Lung microvascular endothelial cell (primary cell): ENCODE measurements around the gene CDV3. TPM values are rescaled to one million over a fixed set of nuclear protein-coding genes. Genes with fewer than 3 reads are reported as not detected.
"Not testable (repeated sequence)": the region's sequence is repeated elsewhere in the genome, so short reads cannot be mapped to it uniquely, and the experiment has no call there.

Source experiments
- DNase-seq, 2 donors: peaks; one replicate each; pipeline versions ENCODE4 v3.0.0 to v3.0.0-alpha.2; 2010; ENCODE audit warnings: low read depth in 2 of 2
- total RNA-seq: library from RNA; depleted of rRNA; stranded (reverse); fragments of >200 nt; gene quantifications from 2 replicates; pipeline ENCODE4 v1.2.1, GENCODE V29; 2014

The CDV3 gene
- total RNA-seq: 141 and 168 TPM in 2 replicates

DNA sequence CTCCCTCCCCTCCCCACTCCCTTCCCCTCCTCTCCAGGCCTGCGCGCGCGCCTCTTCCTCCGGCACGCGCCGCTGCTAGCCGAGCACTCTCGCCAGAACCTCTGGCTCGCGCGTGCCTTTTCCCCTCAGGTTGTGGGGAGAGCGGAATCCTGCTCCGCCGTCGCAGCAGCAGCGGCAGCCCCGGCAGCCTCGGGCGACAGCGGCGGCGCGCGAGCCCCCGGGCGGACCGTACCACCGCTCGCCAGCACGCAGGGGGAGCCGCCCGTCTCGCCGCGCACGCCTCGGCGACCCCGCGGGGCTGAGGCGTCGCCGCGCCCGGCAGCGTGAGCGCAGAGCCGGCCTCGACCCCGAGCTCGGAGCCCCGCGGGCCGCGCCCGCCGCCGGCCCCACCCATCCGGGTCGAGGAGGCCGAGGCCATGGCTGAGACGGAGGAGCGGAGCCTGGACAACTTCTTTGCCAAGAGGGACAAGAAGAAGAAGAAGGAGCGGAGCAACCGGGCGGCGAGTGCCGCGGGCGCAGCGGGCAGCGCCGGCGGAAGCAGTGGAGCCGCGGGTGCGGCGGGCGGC lies at the start of gene CDV3:
Gene CDV3, plus strand, starts transcription at position 58 of the 566 bp plus-strand sequence. Its CDS starts 359 bp downstream, at position 417.
- no peak for DNase-seq

- DNase-seq: peak in 1 of 2 donors; percentile 30
These were observed 49.7 kb upstream of the CDV3 start for GRCh38 chr3:133523758-133524157.

- peak in 1 of 2 donors; percentile 53 for DNase-seq
These were observed 48.1 kb upstream of the CDV3 start for GRCh38 chr3:133525435-133525834.

DNA sequence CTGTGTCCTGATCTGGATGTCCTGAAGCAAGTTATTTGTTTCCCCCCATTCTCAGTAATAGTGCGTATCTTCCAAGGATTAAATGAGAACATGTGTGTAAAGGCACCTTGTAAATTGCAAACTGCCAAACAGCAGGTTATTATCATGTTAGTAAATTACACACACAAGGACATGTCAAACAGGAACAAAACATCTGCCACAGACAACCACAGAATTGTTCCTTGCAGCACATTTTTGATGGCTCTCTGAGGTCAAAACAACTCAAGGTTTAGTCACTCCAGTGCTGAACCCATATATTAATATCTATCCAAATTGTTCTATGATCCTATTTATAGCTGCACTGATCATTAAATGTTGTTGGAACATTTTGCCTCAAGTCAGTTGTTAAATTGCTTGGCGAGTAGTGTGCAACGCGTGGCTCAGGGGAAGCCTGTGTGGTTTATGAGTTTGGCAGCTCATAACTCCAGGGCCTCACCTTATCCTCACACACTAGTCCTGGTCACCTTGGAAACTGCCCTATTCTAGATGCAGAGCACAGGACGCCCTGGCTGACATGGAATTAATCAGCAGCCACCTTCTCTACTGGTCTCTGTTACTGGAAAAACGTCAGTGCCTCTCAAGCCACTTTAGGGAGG lies 46.3 kb upstream of the CDV3 start:
- no peak for DNase-seq

- DNase-seq: no peak
These were observed 43.7 kb upstream of the CDV3 start for GRCh38 chr3:133529809-133530208.

DNA sequence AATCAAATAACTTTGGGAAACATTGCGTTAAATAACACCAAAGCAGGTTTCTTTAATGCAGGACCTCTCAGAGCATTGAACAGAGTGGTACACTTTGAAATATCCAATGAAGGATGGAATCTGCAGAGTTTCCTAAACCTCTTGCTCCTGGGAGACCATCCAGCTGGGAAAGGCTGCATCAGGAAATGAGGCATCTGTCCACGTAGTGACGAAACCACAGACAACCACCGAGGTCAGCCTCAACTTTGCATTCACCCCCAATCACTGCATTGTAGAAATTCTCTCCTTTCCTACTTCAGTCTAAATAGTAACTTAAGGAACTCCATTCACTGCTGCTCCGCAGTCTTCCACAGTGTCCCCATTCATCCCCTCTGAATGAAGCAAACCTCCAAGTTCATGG lies 41.5 kb upstream of the CDV3 start:
- DNase-seq: peak; percentile 62 to 92

GRCh38 chr3:133532951-133533350 lies 40.5 kb upstream of the CDV3 start:
- no peak for DNase-seq

DNA sequence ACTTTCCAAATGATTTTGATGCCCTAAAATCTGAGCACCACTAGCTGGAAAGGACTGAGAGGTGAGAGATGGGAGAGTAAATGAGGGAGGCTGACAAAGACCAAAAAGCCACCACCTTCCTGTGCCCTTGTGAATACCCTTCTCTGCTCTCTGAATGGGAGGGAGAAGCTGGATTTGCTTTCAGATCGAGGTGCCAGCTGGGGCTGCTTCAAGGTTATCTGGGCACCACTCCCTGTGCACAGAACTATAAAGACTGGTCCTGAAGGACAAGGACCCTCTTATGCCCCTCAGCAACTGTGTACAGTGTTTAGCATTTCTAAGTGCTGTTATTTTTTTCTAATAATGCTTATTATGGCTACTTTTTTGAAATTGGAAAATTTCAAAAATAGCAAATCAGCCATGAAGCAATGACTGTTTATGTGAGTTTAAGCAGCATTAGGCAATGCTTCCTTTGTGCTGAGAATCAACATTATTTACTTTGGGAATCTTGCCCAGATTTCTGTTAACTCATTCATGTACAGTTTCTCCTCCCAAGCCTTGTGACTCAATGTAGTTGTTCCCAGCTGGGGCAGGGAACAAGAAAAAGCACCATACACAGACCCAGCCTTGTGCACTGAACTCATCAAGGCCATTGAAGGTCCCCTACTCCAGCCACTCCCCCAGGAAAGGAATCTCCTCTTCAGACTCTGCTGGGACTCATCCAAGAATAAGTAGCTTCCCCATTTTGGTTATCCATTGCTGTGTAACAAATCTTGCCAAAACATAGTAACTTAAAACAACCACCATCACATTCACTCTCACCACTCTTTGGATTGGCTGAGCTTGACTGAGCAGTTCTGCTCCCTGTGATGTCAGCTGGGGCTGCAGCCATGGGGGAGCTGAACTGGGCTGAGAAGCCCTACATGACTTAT lies 37.3 kb upstream of the CDV3 start:
- peak; percentile 74 to 89 for DNase-seq

DNA sequence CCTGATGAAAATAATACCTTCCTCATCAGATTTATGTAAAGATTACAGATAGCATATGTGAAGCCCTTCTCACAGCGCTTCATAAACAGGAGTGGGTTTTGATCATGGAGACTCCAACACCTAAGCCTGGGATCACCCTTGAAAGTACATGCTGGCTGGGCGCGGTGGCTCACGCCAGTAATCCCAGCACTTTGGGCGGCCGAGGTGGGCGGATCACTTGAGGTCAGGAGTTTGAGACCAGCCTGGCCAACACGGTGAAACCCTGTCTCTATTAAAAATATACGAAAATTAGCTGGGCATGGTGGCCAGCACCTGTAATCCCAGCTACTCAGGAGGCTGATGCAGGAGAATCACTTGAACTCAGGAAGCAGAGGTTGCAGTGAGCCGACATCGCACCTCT lies 36.4 kb upstream of the CDV3 start:
- not testable (repeated sequence) for DNase-seq

- no peak for DNase-seq
These were observed 35.3 kb upstream of the CDV3 start for GRCh38 chr3:133538154-133538553.

GRCh38 chr3:133540896-133541674 lies 32.4 kb upstream of the CDV3 start:
- DNase-seq: peak; percentile 38 to 96

GRCh38 chr3:133542871-133543270 lies 30.6 kb upstream of the CDV3 start:
- no peak for DNase-seq

DNA sequence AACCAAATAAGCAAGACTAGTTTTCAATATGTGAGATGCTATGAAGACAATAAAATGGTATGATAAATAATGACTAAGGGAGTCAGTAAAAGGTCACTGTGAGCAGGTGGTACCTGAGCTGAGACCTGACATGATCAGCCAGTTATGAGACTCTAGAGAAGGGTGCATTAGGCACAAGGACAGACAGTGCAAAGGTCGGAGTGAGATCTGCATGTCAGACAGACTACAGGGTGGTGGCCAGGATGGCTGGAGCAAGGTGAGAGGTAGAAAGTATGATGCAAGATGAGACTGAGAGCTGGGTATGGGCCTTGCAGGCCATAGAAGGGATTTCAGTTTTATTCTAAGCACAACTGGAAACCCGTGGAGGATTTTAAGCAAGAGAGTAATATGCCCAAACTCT lies 28.5 kb upstream of the CDV3 start:
- not testable (repeated sequence) for DNase-seq

GRCh38 chr3:133547432-133548041 lies 25.9 kb upstream of the CDV3 start:
- no peak for DNase-seq

- no peak for DNase-seq
These were observed 25.4 kb upstream of the CDV3 start for GRCh38 chr3:133548090-133548489.

DNA sequence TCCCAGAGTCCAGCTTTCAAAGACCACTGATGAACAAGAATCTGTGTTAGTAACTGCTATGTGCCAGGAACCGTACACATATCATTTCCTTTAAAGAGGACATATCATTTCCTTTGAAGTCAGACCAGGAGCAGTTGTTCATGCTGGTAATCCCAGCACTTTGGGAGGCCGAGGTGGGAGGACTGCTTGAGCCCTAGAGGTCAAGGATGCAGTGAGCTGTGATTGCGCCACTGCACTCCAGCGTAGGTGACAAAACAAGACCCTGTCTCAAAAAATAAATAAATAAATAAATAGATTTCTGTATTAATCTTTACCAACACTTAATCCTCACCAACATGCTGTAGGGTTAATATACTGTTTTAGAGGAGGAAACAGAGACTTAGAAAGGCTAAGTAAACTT lies 23.9 kb upstream of the CDV3 start:
- no peak for DNase-seq

DNA sequence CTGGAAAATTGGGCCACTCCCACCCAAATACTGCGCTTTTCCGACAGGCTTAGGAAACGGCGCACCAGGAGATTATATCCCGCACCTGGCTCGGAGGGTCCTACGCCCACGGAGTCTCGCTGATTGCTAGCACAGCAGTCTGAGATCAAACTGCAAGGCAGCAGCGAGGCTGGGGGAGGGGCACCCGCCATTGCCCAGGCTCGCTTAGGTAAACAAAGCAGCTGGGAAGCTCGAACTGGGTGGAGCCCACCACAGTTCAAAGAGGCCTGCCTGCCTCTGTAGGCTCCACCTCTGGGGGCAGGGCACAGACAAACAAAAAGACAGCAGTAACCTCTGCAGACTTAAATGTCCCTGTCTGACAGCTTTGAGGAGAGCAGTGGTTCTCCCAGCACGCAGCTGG lies 21.9 kb upstream of the CDV3 start:
- not testable (repeated sequence) for DNase-seq

GRCh38 chr3:133561679-133562078 lies 11.8 kb upstream of the CDV3 start:
- no peak for DNase-seq

DNA sequence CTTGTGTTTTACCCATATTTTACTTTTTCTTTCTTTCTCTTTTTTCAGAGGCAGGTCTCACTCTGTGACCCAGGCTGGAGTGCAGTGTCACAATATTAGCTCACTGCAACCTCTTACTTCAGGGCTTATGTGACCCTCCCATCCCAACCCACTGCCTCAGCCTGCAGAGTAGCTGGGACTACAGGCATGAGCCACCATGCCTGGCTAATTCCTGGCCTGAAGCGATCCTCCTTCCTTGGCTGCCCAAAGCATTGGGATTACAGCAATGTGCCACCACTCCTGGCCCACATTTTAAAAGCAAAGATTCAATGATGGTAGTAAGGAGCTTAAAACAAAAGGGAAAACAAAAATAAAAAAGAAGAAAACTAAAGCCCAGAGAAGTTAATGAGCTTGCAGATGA lies 11.1 kb upstream of the CDV3 start:
- DNase-seq: no peak

GRCh38 chr3:133563186-133563591 lies 10.3 kb upstream of the CDV3 start:
- DNase-seq: no peak

- no peak for DNase-seq
These were observed 9.7 kb upstream of the CDV3 start for GRCh38 chr3:133563816-133564215.
